ENCODE measurements around the gene C5orf34.
"Not testable (repeated sequence)": the region's sequence is repeated elsewhere in the genome, so short reads cannot be mapped to it uniquely, and the experiment has no call there.

C5orf34 gene

GRCh38 chr5:43556857-43557542 is 42.1 kb upstream of the C5orf34 start, which contains the start of gene PAIP1:
Gene PAIP1, minus strand, starts transcription at chr5:43557077. Its CDS starts 231 bp downstream, at chr5:43556846.
- in situ Hi-C loops (cut with MboI; ENCODE audit: low sequenced_read_pairs, unreplicated experiment): no loop called here
- DNase-seq (ENCODE audit: low spot score): peak; percentile 93
- peak; percentile 88 for TF ChIP-seq CTCF (IDR thresholded peaks at IDR 0.05; ENCODE audit: borderline replicate concordance, control extremely low read depth, extremely low read depth, insufficient read depth, missing control alignments)

GRCh38 chr5:43556607-43556856 is 41.6 kb upstream of the C5orf34 start:
- in situ Hi-C loops (cut with MboI; ENCODE audit: low sequenced_read_pairs, unreplicated experiment); DNase-seq (ENCODE audit: low spot score): not testable (repeated sequence)
- peak; percentile 29 for TF ChIP-seq CTCF (IDR thresholded peaks at IDR 0.05; ENCODE audit: borderline replicate concordance, control extremely low read depth, extremely low read depth, insufficient read depth, missing control alignments)

GRCh38 chr5:43555895-43556606 is 41.1 kb upstream of the C5orf34 start:
- in situ Hi-C loops (cut with MboI; ENCODE audit: low sequenced_read_pairs, unreplicated experiment): no loop called here
- TF ChIP-seq CTCF (IDR thresholded peaks at IDR 0.05; ENCODE audit: borderline replicate concordance, control extremely low read depth, extremely low read depth, insufficient read depth, missing control alignments): no peak
- DNase-seq (ENCODE audit: low spot score): peak; percentile 56

DNA sequence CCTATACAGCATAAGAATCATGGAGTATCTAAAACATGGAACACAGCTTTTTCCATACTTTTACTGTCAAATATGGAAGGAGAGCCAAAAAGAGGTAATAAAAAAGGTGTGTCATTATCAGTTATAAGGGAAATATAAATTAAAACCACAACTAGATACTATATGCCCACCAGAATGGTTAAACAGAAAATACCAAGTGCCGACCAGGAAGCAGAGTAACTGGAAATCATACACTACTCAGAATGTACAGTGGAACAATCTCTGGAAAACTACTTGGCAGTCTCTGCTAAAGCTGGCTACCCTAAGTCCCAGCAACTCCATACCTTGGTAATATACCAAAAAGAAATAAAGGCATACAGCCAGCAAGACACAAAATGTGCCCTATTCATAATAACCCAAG is 39.5 kb upstream of the C5orf34 start:
- no peak for DNase-seq (ENCODE audit: low spot score)
- in situ Hi-C loops (cut with MboI; ENCODE audit: low sequenced_read_pairs, unreplicated experiment): no loop called here
- TF ChIP-seq CTCF (IDR thresholded peaks at IDR 0.05; ENCODE audit: borderline replicate concordance, control extremely low read depth, extremely low read depth, insufficient read depth, missing control alignments): no peak

GRCh38 chr5:43553381-43553780 is 38.4 kb upstream of the C5orf34 start:
- in situ Hi-C loops (cut with MboI; ENCODE audit: low sequenced_read_pairs, unreplicated experiment): no loop called here
- DNase-seq (ENCODE audit: low spot score): no peak
- no peak for TF ChIP-seq CTCF (IDR thresholded peaks at IDR 0.05; ENCODE audit: borderline replicate concordance, control extremely low read depth, extremely low read depth, insufficient read depth, missing control alignments)

DNA sequence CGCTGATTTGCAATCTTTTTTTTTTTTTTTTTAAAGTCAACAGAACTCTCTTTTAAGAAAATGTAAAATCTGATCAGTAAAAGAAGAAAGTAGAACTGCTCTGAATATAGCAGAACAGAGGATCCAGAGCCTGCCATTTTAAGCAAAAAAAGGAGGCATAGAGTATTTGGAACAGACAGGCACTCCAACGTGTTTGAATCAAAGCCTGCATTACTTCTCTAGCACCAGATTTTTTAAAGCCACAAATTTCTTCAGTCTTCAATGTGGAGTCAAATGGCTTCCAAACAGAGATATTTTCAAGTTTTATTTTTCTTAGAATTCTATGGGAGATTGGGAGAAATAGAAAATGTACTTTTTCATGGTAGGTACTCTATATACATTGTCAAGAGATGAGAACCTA is 36.8 kb upstream of the C5orf34 start:
- in situ Hi-C loops (cut with MboI; ENCODE audit: low sequenced_read_pairs, unreplicated experiment): no loop called here
- TF ChIP-seq CTCF (IDR thresholded peaks at IDR 0.05; ENCODE audit: borderline replicate concordance, control extremely low read depth, extremely low read depth, insufficient read depth, missing control alignments): no peak
- no peak for DNase-seq (ENCODE audit: low spot score)

GRCh38 chr5:43549272-43549671 is 34.3 kb upstream of the C5orf34 start:
- DNase-seq (ENCODE audit: low spot score); in situ Hi-C loops (cut with MboI; ENCODE audit: low sequenced_read_pairs, unreplicated experiment): not testable (repeated sequence)

Measured in GM13976 (cell line).